Brain pericyte (primary cell): ENCODE data around the gene FGFR3.

Source experiments
- DNase-seq: peaks from one replicate; pipeline ENCODE4 v3.0.0-alpha.2; 2012; ENCODE audit warnings: low read depth, low spot score

The FGFR3 gene

GRCh38 chr4:1802151-1802715 lies 9.1 kb downstream of the FGFR3 start:
- DNase-seq, result no peak

GRCh38 chr4:1802720-1803522 lies 9.8 kb downstream of the FGFR3 start:
- no peak for DNase-seq

GRCh38 chr4:1803523-1804423 lies 10.7 kb downstream of the FGFR3 start:
- no peak for DNase-seq

- no peak for DNase-seq
Measured at GRCh38 chr4:1804638-1805492, 11.8 kb downstream of the FGFR3 start.

GRCh38 chr4:1805493-1806222 lies 12.6 kb downstream of the FGFR3 start:
- no peak for DNase-seq

GRCh38 chr4:1806223-1806564 lies 13.1 kb downstream of the FGFR3 start:
- DNase-seq, result no peak

GRCh38 chr4:1806596-1807331 lies 13.7 kb downstream of the FGFR3 start:
- DNase-seq, result no peak

GRCh38 chr4:1807332-1807777 lies 14.3 kb downstream of the FGFR3 start:
- no peak for DNase-seq

GRCh38 chr4:1808396-1808795 lies 15.3 kb downstream of the FGFR3 start:
- DNase-seq, result no peak

GRCh38 chr4:1808851-1809753 lies 16.0 kb downstream of the FGFR3 start:
- no peak for DNase-seq

- no peak for DNase-seq
Measured at GRCh38 chr4:1809754-1810502, 16.8 kb downstream of the FGFR3 start.

GRCh38 chr4:1810765-1811164 lies 17.7 kb downstream of the FGFR3 start:
- DNase-seq, result no peak

- no peak for DNase-seq
Measured at GRCh38 chr4:1812720-1813119, 19.6 kb downstream of the FGFR3 start.

GRCh38 chr4:1813231-1813630 lies 20.1 kb downstream of the FGFR3 start:
- no peak for DNase-seq

GRCh38 chr4:1813915-1814314 lies 20.8 kb downstream of the FGFR3 start:
- no peak for DNase-seq

GRCh38 chr4:1814453-1814852 lies 21.4 kb downstream of the FGFR3 start:
- DNase-seq, result no peak

- no peak for DNase-seq
Measured at GRCh38 chr4:1815096-1815996, 22.3 kb downstream of the FGFR3 start.
